ENCODE measurements around the gene CAPN7.
A peak's percentile ranks its signal among the peaks of the same experiment; 100 is the strongest.

CAPN7 gene

GRCh38 chr3:15279671-15280402 is 73.8 kb downstream of the CAPN7 start:
- no peak overlapping the region for H3K9ac ChIP-seq (ENCODE audit: low read length)
- H3K27me3 ChIP-seq (replicated peaks; ENCODE audit: control insufficient read depth, insufficient read depth, low read length), result no peaks in the 10 kb centered on the region
- peaks cover 15% of the 10 kb centered on the region for H3K4me1 ChIP-seq (ENCODE audit: control insufficient read depth, insufficient read depth, low read length)
- no peaks in the 10 kb centered on the region for H3K9me3 ChIP-seq (ENCODE audit: control insufficient read depth, low read length)
- no peak overlapping the region for H3K4me3 ChIP-seq (ENCODE audit: low read length)
- DNase-seq (ENCODE audit: low read depth), result no peak
- no peaks in the 10 kb centered on the region for H3K36me3 ChIP-seq (ENCODE audit: control insufficient read depth, insufficient read depth, low read length, severe bottlenecking)

DNA sequence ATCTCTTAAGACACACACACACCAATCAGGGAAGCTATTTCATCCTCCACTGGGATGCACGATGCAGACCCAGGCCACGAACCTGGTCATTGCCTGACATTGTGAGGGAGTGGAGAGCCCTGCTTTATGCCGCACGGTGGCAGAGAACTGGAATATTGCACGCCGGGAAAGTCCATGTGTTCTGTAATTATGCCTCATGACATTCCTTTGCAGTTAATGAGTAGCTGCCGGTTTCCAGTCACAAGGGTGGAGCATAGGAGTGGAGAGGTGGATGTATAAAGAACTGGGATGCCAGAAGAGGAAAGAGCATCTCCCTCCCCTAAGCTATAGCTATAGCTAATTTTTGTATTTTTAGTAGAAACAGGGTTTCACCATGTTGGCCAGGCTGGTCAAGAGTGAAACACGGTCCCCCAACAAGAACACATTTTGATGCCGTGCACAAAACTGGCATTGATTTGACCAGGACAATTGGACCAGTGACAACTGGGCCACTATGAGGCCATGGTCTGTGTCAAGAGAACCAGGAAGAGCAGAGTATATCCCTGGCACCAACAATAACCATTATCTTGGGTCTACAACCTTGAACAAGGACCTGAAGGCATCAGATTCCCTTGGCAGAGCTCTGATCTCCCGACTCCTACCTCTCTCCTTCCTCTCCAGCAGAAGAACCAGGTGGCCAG is 74.9 kb downstream of the CAPN7 start:
- Histone ChIP-seq H3K4me3 (ENCODE audit: low read length) (no peak overlapping the region), H3K9ac (ENCODE audit: low read length) (no peak overlapping the region), H3K9me3 (ENCODE audit: control insufficient read depth, low read length) (no peaks in the 10 kb centered on the region), H3K36me3 (ENCODE audit: control insufficient read depth, insufficient read depth, low read length, severe bottlenecking) (no peaks in the 10 kb centered on the region), H3K27me3 (replicated peaks; ENCODE audit: control insufficient read depth, insufficient read depth, low read length) (no peaks in the 10 kb centered on the region), H3K4me1 (ENCODE audit: control insufficient read depth, insufficient read depth, low read length) (peaks cover 15% of the 10 kb centered on the region)
- no peak for DNase-seq (ENCODE audit: low read depth)

DNA sequence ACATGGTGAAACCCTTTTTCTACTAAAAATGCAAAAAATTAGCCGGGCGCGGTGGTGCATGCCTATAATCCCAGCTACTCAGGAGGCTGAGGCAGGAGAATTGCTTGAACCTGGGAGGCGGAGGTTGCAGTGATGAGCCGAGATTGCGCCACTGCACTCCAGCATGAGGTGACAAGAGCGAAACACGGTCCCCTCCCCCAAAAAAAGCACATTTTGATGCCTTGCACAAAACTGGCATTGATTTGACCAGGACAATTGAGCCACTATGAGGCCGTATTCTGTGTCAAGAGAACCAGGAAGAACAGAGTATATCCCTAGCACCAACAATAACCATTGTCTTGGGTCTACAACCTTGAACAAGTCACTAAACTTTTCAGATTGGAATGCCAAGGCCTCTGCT is 75.8 kb downstream of the CAPN7 start:
- Histone ChIP-seq H3K4me1 (ENCODE audit: control insufficient read depth, insufficient read depth, low read length) (peaks cover 16% of the 10 kb centered on the region), H3K27me3 (replicated peaks; ENCODE audit: control insufficient read depth, insufficient read depth, low read length) (no peaks in the 10 kb centered on the region), H3K9me3 (ENCODE audit: control insufficient read depth, low read length) (no peaks in the 10 kb centered on the region), H3K9ac (ENCODE audit: low read length) (no peak overlapping the region), H3K4me3 (ENCODE audit: low read length) (no peak overlapping the region), H3K36me3 (ENCODE audit: control insufficient read depth, insufficient read depth, low read length, severe bottlenecking) (no peaks in the 10 kb centered on the region)
- DNase-seq (ENCODE audit: low read depth), result no peak

DNA sequence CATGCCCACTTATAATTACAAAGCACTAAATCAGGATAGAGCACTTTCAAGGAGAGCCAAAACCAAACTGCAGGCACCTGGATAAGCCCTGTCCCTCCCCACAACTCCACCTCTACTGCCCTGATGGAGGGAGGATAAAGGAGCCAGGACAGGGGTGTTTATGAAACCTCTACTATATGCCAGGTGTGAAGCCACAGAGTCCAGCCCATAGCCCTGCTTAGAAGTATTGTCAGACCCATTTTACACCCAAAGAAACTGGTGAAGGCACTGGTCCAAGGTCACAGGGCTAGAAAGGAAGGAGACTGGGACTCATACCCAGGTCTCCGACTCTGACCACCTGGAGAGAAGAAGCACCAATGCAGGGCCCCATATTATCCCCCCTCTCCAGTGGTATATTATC is 77.7 kb downstream of the CAPN7 start:
- H3K27me3 ChIP-seq (replicated peaks; ENCODE audit: control insufficient read depth, insufficient read depth, low read length), result no peaks in the 10 kb centered on the region
- no peak overlapping the region for H3K9ac ChIP-seq (ENCODE audit: low read length)
- no peak overlapping the region for H3K4me3 ChIP-seq (ENCODE audit: low read length)
- no peak for DNase-seq (ENCODE audit: low read depth)
- H3K9me3 ChIP-seq (ENCODE audit: control insufficient read depth, low read length), result no peaks in the 10 kb centered on the region
- peaks cover 34% of the 10 kb centered on the region for H3K4me1 ChIP-seq (ENCODE audit: control insufficient read depth, insufficient read depth, low read length)
- H3K36me3 ChIP-seq (ENCODE audit: control insufficient read depth, insufficient read depth, low read length, severe bottlenecking), result no peaks in the 10 kb centered on the region

DNA sequence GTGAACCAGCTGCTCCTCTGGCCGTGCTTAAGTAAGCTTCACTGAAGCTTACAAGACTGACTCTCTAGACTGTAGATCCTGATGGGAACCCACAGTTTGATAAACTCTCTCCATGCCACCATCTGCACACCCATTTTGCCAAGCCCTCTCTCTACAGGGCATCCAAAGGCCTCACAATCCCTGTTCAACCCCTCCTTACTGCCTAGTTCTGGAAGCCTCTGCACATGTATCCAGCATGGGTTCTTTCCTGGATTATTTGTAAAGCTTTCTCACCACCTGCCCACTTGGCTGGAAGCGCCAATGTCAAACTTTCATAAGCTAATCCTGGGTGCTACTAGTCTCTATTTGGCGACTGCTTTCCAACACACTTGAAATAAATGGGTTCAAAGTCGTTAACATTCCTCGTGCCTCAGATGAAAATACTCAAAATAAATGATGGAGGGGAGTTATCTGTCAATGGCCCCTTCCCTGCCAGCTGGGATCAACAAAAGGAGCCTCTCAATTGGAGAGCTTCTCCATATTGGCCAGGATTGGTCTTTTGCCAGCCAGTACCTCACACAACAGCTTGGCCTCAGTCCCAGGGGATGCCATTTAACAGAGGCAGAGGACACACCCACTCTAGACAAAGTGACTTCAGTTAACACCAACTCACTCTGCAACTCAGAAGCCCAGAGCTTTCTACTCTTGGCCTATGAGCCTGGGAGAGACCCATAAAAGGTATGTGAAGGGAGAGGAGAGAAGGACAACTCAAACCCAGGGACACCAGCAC is 78.3 kb downstream of the CAPN7 start:
- no peak overlapping the region for H3K4me3 ChIP-seq (ENCODE audit: low read length)
- H3K27me3 ChIP-seq (replicated peaks; ENCODE audit: control insufficient read depth, insufficient read depth, low read length), result no peaks in the 10 kb centered on the region
- peak; percentile 22 for DNase-seq (ENCODE audit: low read depth)
- H3K4me1 ChIP-seq (ENCODE audit: control insufficient read depth, insufficient read depth, low read length), result peaks cover 34% of the 10 kb centered on the region
- H3K9me3 ChIP-seq (ENCODE audit: control insufficient read depth, low read length), result no peaks in the 10 kb centered on the region
- no peaks in the 10 kb centered on the region for H3K36me3 ChIP-seq (ENCODE audit: control insufficient read depth, insufficient read depth, low read length, severe bottlenecking)
- no peak overlapping the region for H3K9ac ChIP-seq (ENCODE audit: low read length)

DNA sequence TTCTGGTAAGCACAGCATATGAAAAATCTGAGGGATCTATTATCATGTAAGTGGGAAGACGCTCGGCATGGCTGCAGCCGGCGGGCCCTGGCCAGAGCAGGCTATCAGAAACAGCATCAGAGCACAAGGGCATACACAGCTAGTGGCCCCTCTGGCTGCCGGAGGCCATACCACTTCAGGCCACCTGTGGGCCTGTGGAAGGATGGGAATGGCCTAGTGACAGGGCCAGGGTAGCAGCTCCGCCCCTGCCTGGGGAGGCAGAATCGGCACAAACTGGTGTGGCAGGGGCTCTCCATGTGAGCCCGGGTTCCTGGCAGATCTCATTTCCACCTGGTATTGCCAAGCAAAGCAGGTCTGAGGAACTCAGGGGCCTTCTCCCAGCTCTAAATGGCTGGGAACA is 80.0 kb downstream of the CAPN7 start:
- DNase-seq (ENCODE audit: low read depth), result no peak
- H3K9ac ChIP-seq (ENCODE audit: low read length), result no peak overlapping the region
- H3K36me3 ChIP-seq (ENCODE audit: control insufficient read depth, insufficient read depth, low read length, severe bottlenecking), result no peaks in the 10 kb centered on the region
- peaks cover 27% of the 10 kb centered on the region for H3K4me1 ChIP-seq (ENCODE audit: control insufficient read depth, insufficient read depth, low read length)
- no peaks in the 10 kb centered on the region for H3K9me3 ChIP-seq (ENCODE audit: control insufficient read depth, low read length)
- no peak overlapping the region for H3K4me3 ChIP-seq (ENCODE audit: low read length)
- no peaks in the 10 kb centered on the region for H3K27me3 ChIP-seq (replicated peaks; ENCODE audit: control insufficient read depth, insufficient read depth, low read length)

GRCh38 chr3:15287565-15288330 is 81.7 kb downstream of the CAPN7 start:
- no peaks in the 10 kb centered on the region for H3K27me3 ChIP-seq (replicated peaks; ENCODE audit: control insufficient read depth, insufficient read depth, low read length)
- H3K4me1 ChIP-seq (ENCODE audit: control insufficient read depth, insufficient read depth, low read length), result peaks cover 36% of the 10 kb centered on the region
- peak; percentile 75 for DNase-seq (ENCODE audit: low read depth)
- no peak overlapping the region for H3K4me3 ChIP-seq (ENCODE audit: low read length)
- H3K36me3 ChIP-seq (ENCODE audit: control insufficient read depth, insufficient read depth, low read length, severe bottlenecking), result no peaks in the 10 kb centered on the region
- H3K9ac ChIP-seq (ENCODE audit: low read length), result peak overlapping the region; percentile 17
- no peaks in the 10 kb centered on the region for H3K9me3 ChIP-seq (ENCODE audit: control insufficient read depth, low read length)

- Histone ChIP-seq H3K36me3 (ENCODE audit: control insufficient read depth, insufficient read depth, low read length, severe bottlenecking) (no peaks in the 10 kb centered on the region), H3K9ac (ENCODE audit: low read length) (no peak overlapping the region), H3K27me3 (replicated peaks; ENCODE audit: control insufficient read depth, insufficient read depth, low read length) (no peaks in the 10 kb centered on the region), H3K9me3 (ENCODE audit: control insufficient read depth, low read length) (no peaks in the 10 kb centered on the region), H3K4me3 (ENCODE audit: low read length) (no peak overlapping the region), H3K4me1 (ENCODE audit: control insufficient read depth, insufficient read depth, low read length) (peaks cover 43% of the 10 kb centered on the region)
- no peak for DNase-seq (ENCODE audit: low read depth)
Observed at GRCh38 chr3:15288331-15289035, 82.4 kb downstream of the CAPN7 start.

DNA sequence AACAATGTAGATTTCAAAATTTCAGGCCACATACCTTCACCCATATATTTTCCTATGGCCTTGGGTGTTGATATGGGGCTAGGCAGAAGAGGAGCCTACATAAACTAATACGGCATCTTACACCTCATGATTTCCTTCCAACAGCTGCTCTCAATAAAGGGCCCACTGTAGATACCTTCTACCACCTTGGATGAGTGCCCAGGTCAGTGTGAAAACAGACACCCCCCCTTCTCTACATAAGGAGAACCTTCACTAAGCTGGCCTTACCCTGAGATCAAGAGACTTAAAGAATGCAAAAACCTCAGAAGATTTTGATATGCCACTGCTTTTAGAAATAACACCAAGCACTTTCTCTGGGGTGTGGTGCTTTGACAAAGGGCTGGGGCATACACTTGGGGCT is 83.6 kb downstream of the CAPN7 start:
- no peak overlapping the region for H3K9ac ChIP-seq (ENCODE audit: low read length)
- no peak for DNase-seq (ENCODE audit: low read depth)
- H3K9me3 ChIP-seq (ENCODE audit: control insufficient read depth, low read length), result no peaks in the 10 kb centered on the region
- peaks cover 40% of the 10 kb centered on the region for H3K4me1 ChIP-seq (ENCODE audit: control insufficient read depth, insufficient read depth, low read length)
- H3K36me3 ChIP-seq (ENCODE audit: control insufficient read depth, insufficient read depth, low read length, severe bottlenecking), result no peaks in the 10 kb centered on the region
- no peaks in the 10 kb centered on the region for H3K27me3 ChIP-seq (replicated peaks; ENCODE audit: control insufficient read depth, insufficient read depth, low read length)
- no peak overlapping the region for H3K4me3 ChIP-seq (ENCODE audit: low read length)

DNA sequence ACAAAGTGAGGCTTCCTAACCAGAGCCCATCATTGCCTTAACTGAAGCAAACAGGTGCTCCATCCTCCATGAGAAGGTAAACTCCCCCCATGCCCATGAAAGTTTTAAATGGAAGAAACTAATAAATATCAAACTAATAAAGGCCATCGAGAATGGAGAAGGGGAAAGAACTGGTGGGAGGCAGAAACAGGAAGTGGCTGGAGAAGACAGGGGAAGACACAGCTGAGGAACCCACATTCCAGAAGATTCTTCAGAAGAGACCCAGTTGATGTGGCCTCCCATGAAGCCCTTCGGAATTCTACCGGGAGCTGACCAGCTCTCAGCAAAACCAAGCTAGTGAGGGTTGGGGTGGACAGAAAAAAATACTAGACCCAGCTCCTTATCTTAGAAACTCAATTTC is 84.7 kb downstream of the CAPN7 start:
- Histone ChIP-seq H3K36me3 (ENCODE audit: control insufficient read depth, insufficient read depth, low read length, severe bottlenecking) (no peaks in the 10 kb centered on the region), H3K27me3 (replicated peaks; ENCODE audit: control insufficient read depth, insufficient read depth, low read length) (no peaks in the 10 kb centered on the region)
- no peak for DNase-seq (ENCODE audit: low read depth)

More for the DNA sequence above, 84.7 kb downstream of the CAPN7 start:
- Histone ChIP-seq H3K4me1 (ENCODE audit: control insufficient read depth, insufficient read depth, low read length) (peaks cover 47% of the 10 kb centered on the region), H3K4me3 (ENCODE audit: low read length) (no peak overlapping the region), H3K9me3 (ENCODE audit: control insufficient read depth, low read length) (no peaks in the 10 kb centered on the region), H3K9ac (ENCODE audit: low read length) (no peak overlapping the region)
